ENCODE measurements around the gene VASN. TPM values are rescaled to one million over a fixed set of nuclear protein-coding genes. Genes with fewer than 3 reads are reported as not detected.

Gene VASN
- total RNA-seq, 1 donor from 2014 or later, result 0.11 TPM

- intact Hi-C loops (cut with micrococcal nuclease), result loop anchor here (2.0 to 5.0 kb wide), 4 partner anchors 14 to 78 kb away; partner anchors contain the start of genes CORO7 and TFAP4
- no peak for ATAC-seq (ENCODE audit: low read depth)
- H3K27ac Mint-ChIP-seq, result peak overlapping the region; percentile 77
- H3K9me3 Mint-ChIP-seq, result no peaks in the 10 kb centered on the region
- ChIA-PET POLR2A (interaction anchor here (0.6 to 2.5 kb wide), 7 partner anchors 23 to 1248 kb away, joined by 3 to 11 read pairs (median 3); partner anchors contain the start of genes ALG1 and TFAP4), CTCF (interaction anchor here (1.1 to 2.6 kb wide), 3 partner anchors 52 to 97 kb away, joined by 3 to 9 read pairs (median 3); no protein-coding TSS in a partner anchor)
- H3K4me3 Mint-ChIP-seq, result peak overlapping the region; percentile 91
- H3K36me3 Mint-ChIP-seq (ENCODE audit: low read depth), result peaks cover 14% of the 10 kb centered on the region
- peaks cover 18% of the 10 kb centered on the region for H3K4me1 Mint-ChIP-seq
- no peak for DNase-seq
- no peak for TF ChIP-seq CTCF (IDR thresholded peaks at IDR 0.05)
- H3K27me3 Mint-ChIP-seq, result no peaks in the 10 kb centered on the region
Measured at GRCh38 chr16:4350365-4350786, 21.3 kb upstream of the VASN start.

DNA sequence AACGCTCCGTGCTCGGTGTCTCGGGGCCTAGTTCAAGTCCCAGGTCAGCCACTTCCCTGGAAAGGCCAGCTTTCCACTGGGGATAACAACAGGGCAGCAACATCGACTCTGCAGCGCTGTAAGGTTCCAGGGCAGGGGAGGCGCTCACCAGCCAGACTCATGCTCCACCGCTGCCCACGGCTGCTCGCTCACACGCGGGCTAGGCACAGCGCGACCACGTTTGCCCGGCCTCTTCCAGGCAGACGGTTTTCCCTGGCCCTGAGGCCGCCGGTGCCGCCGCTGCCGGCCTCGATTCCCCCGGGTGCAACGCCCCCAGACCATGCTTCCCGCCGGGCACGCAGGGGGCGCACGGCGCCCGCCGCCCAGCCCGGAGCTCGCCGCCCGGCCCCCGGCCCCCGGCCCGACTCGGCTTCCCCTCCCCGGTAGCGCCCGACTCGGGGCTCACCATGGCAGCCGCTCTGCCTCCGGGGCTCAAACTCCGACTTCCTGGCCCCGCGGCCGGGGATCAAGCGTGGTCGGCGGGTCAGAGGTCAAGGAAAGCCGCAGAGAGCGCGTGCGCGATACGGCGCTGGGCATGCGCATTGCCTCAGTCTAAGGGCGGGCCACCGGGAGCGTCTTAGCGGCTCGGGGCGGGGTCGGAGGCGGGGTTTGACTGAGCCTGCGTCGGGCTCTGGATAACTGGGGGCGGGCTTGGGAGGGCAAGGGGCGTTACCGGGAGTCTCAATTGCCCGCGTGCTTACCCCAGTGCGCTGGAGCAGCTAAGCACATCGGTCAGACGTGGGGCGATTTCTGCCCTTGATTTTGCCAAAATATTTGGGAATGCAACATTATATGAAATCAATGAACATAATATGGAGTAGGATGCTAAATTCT, 20.6 kb upstream of the VASN start, which contains the start of gene PAM16:
PAM16 (minus strand) TSS at position 535 of the 873 bp plus-strand sequence; CDS start at position 448, 87 bp downstream.
- Mint-ChIP-seq H3K27me3 (no peaks in the 10 kb centered on the region), H3K4me3 (peak within 1 kb of the TSS; percentile 91), H3K27ac (peak within 1 kb of the TSS; percentile 77), H3K9me3 (no peaks in the 10 kb centered on the region), H3K36me3 (ENCODE audit: low read depth) (peaks cover 14% of the 10 kb centered on the region), H3K4me1 (peaks cover 16% of the 10 kb centered on the region)
- peak; percentile 99 for DNase-seq
- ChIA-PET POLR2A (interaction anchor here (0.6 to 2.5 kb wide), 13 partner anchors 44 to 1249 kb away, joined by 3 to 13 read pairs (median 4); partner anchors contain the start of genes ALG1, ANKS3, DNAAF8 and TFAP4), CTCF (interaction anchor here (1.6 to 2.6 kb wide), 2 partner anchors 52 to 97 kb away, joined by 3 to 9 read pairs; no protein-coding TSS in a partner anchor)
- ATAC-seq (ENCODE audit: low read depth), result peak; percentile 93
- no peak for TF ChIP-seq CTCF (IDR thresholded peaks at IDR 0.05)
- intact Hi-C loops (cut with micrococcal nuclease), result loop anchor here (1.0 to 5.0 kb wide), 6 partner anchors 14 to 264 kb away; partner anchors contain the start of genes CORO7, TFAP4 and VASN

DNA sequence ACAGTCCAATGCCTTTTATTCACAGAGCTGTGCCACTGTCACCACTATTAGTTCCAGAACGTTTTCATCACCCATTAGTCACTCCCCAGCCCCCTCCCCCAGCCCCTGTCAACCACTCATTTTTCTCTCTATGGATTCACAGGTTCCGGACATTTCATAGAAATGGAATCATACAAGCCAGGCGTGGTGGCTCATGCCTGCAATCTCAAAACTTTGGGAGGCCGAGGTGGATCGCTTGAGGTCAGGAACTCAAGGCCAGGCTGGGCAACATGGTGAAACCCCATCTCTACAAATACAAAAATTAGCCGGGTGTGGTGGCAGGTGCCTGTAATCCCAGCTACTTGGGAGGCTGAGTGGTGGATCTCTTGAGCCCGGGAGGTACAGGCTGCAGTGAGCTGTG, 19.8 kb upstream of the VASN start:
- Mint-ChIP-seq H3K4me3 (no peak overlapping the region), H3K27me3 (no peaks in the 10 kb centered on the region), H3K9me3 (no peaks in the 10 kb centered on the region), H3K27ac (peak overlapping the region; percentile 75), H3K4me1 (peaks cover 16% of the 10 kb centered on the region), H3K36me3 (ENCODE audit: low read depth) (peaks cover 14% of the 10 kb centered on the region)
- intact Hi-C loops (cut with micrococcal nuclease), result loop anchor here (1.0 to 5.0 kb wide), 6 partner anchors 13 to 263 kb away; partner anchors contain the start of genes CORO7, TFAP4 and VASN
- ATAC-seq (ENCODE audit: low read depth) (no peak), DNase-seq (no peak)
- ChIA-PET POLR2A (interaction anchor here (0.7 to 2.5 kb wide), 10 partner anchors 45 to 1670 kb away, joined by 3 to 12 read pairs (median 4); partner anchors contain the start of genes ALG1, ANKS3, DNAAF8 and KCTD5), CTCF (interaction anchor here (1.6 to 2.6 kb wide), 2 partner anchors 51 to 98 kb away, joined by 3 to 9 read pairs; no protein-coding TSS in a partner anchor)
- no peak for TF ChIP-seq CTCF (IDR thresholded peaks at IDR 0.05)

GRCh38 chr16:4352843-4353242, 18.8 kb upstream of the VASN start:
- intact Hi-C loops (cut with micrococcal nuclease), result loop anchor here (5.0 kb wide), 2 partner anchors 64 to 81 kb away; partner anchors contain the start of genes CORO7 and TFAP4

More at GRCh38 chr16:4352843-4353242, 18.8 kb upstream of the VASN start:
- Mint-ChIP-seq H3K4me3 (no peak overlapping the region), H3K36me3 (ENCODE audit: low read depth) (peaks cover 18% of the 10 kb centered on the region), H3K27me3 (no peaks in the 10 kb centered on the region), H3K9me3 (no peaks in the 10 kb centered on the region), H3K27ac (no peak overlapping the region), H3K4me1 (peaks cover 16% of the 10 kb centered on the region)
- ChIA-PET CTCF (interaction anchor here (1.4 kb wide), 1 partner anchor 50 kb away, joined by 3 read pairs; no protein-coding TSS in a partner anchor), POLR2A (interaction anchor here (0.7 to 1.8 kb wide), 2 partner anchors 80 to 727 kb away, joined by 4 to 6 read pairs; partner anchors contain the start of gene TFAP4)
- TF ChIP-seq CTCF (IDR thresholded peaks at IDR 0.05), result no peak
- no peak for DNase-seq
- no peak for ATAC-seq (ENCODE audit: low read depth)
